Central memory CD8-positive, alpha-beta T cell (primary cell): ENCODE results near the gene WASL.
A peak's percentile ranks its signal among the peaks of the same experiment; 100 is the strongest.

Source experiments
- ATAC-seq: fragments of 150-1000 bp; cut with Tn5 transposase; replicated peaks from 2 replicates; pipeline ENCODE4 v1.10.0; 2022; ENCODE audit warnings: mild to moderate bottlenecking, moderate FRiP score, moderate number of reproducible peaks; ENCODE audit not compliant: poor library complexity, severe bottlenecking; ENCODE audit errors: extremely low read depth
- DNase-seq, 2 donors: peaks; one replicate each; pipeline ENCODE4 v3.0.0; 2021; ENCODE audit warnings: low spot score in 2 of 2
- H3K27ac Mint-ChIP-seq: one replicate; pipeline ENCODE4 v1.8.0; 2022; ENCODE audit warnings: low read depth, mild to moderate bottlenecking, moderate library complexity, mixed read lengths
- H3K27me3 Mint-ChIP-seq: one replicate; pipeline ENCODE4 v1.8.0; 2022; ENCODE audit warnings: mixed read lengths
- H3K36me3 Mint-ChIP-seq: one replicate; pipeline ENCODE4 v1.8.0; 2022; ENCODE audit warnings: mild to moderate bottlenecking, moderate library complexity, mixed read lengths; ENCODE audit not compliant: insufficient read depth
- H3K4me1 Mint-ChIP-seq: one replicate; pipeline ENCODE4 v1.8.0; 2022; ENCODE audit warnings: mixed read lengths
- H3K4me3 Mint-ChIP-seq: one replicate; pipeline ENCODE4 v1.8.0; 2022; ENCODE audit warnings: mild to moderate bottlenecking, moderate library complexity, mixed read lengths
- H3K9me3 Mint-ChIP-seq: one replicate; pipeline ENCODE4 v1.8.0; 2022; ENCODE audit warnings: mixed read lengths

Gene WASL

GRCh38 chr7:123695944-123696677, 52.7 kb downstream of the WASL start:
- DNase-seq (no peak), ATAC-seq (no peak)
- Mint-ChIP-seq H3K27me3 (no peaks in the 10 kb centered on the region), H3K4me3 (no peak overlapping the region), H3K4me1 (no peaks in the 10 kb centered on the region), H3K36me3 (peaks cover 32% of the 10 kb centered on the region), H3K27ac (no peak overlapping the region), H3K9me3 (no peaks in the 10 kb centered on the region)

- H3K36me3 Mint-ChIP-seq: peaks cover 43% of the 10 kb centered on the region
Measured at GRCh38 chr7:123692471-123692877, 56.3 kb downstream of the WASL start.

GRCh38 chr7:123690550-123690949, 58.3 kb downstream of the WASL start:
- H3K36me3 Mint-ChIP-seq: peaks cover 43% of the 10 kb centered on the region
- no peaks in the 10 kb centered on the region for H3K4me1 Mint-ChIP-seq
- no peaks in the 10 kb centered on the region for H3K9me3 Mint-ChIP-seq
- H3K27ac Mint-ChIP-seq: peak overlapping the region; percentile 61
- DNase-seq (no peak), ATAC-seq (no peak)
- no peaks in the 10 kb centered on the region for H3K27me3 Mint-ChIP-seq
- no peak overlapping the region for H3K4me3 Mint-ChIP-seq

More at GRCh38 chr7:123692471-123692877, 56.3 kb downstream of the WASL start:
- no peaks in the 10 kb centered on the region for H3K4me1 Mint-ChIP-seq
- H3K4me3 Mint-ChIP-seq: no peak overlapping the region
- no peaks in the 10 kb centered on the region for H3K9me3 Mint-ChIP-seq
- H3K27ac Mint-ChIP-seq: no peak overlapping the region
- DNase-seq: no peak
- H3K27me3 Mint-ChIP-seq: no peaks in the 10 kb centered on the region
- ATAC-seq: no peak

GRCh38 chr7:123689250-123689649, 59.6 kb downstream of the WASL start:
- Mint-ChIP-seq H3K4me1 (no peaks in the 10 kb centered on the region), H3K27me3 (no peaks in the 10 kb centered on the region), H3K9me3 (no peaks in the 10 kb centered on the region), H3K4me3 (no peak overlapping the region), H3K36me3 (peaks cover 34% of the 10 kb centered on the region), H3K27ac (no peak overlapping the region)
- DNase-seq: no peak
- ATAC-seq: no peak

GRCh38 chr7:123687727-123688126, 61.1 kb downstream of the WASL start:
- H3K4me3 Mint-ChIP-seq: no peak overlapping the region
- no peak overlapping the region for H3K27ac Mint-ChIP-seq
- H3K4me1 Mint-ChIP-seq: no peaks in the 10 kb centered on the region
- ATAC-seq (no peak), DNase-seq (no peak)
- no peaks in the 10 kb centered on the region for H3K27me3 Mint-ChIP-seq
- H3K36me3 Mint-ChIP-seq: peaks cover 34% of the 10 kb centered on the region
- H3K9me3 Mint-ChIP-seq: no peaks in the 10 kb centered on the region

- DNase-seq: no peak
- H3K36me3 Mint-ChIP-seq: peaks cover 28% of the 10 kb centered on the region
Measured at GRCh38 chr7:123687161-123687560, 61.6 kb downstream of the WASL start.

GRCh38 chr7:123682690-123683089, 66.1 kb downstream of the WASL start:
- no peaks in the 10 kb centered on the region for H3K9me3 Mint-ChIP-seq
- H3K27me3 Mint-ChIP-seq: no peaks in the 10 kb centered on the region
- peaks cover 9% of the 10 kb centered on the region for H3K36me3 Mint-ChIP-seq
- no peak overlapping the region for H3K27ac Mint-ChIP-seq
- no peak overlapping the region for H3K4me3 Mint-ChIP-seq
- ATAC-seq (no peak), DNase-seq (peak in 1 of 2 donors; percentile 21)
- H3K4me1 Mint-ChIP-seq: no peaks in the 10 kb centered on the region

More at GRCh38 chr7:123687161-123687560, 61.6 kb downstream of the WASL start:
- no peaks in the 10 kb centered on the region for H3K4me1 Mint-ChIP-seq
- H3K27ac Mint-ChIP-seq: peak overlapping the region; percentile 24
- H3K4me3 Mint-ChIP-seq: no peak overlapping the region
- no peaks in the 10 kb centered on the region for H3K9me3 Mint-ChIP-seq
- H3K27me3 Mint-ChIP-seq: no peaks in the 10 kb centered on the region
- no peak for ATAC-seq

- no peaks in the 10 kb centered on the region for H3K4me1 Mint-ChIP-seq
- H3K27ac Mint-ChIP-seq: no peak overlapping the region
- DNase-seq (no peak), ATAC-seq (no peak)
- no peaks in the 10 kb centered on the region for H3K9me3 Mint-ChIP-seq
- no peak overlapping the region for H3K4me3 Mint-ChIP-seq
- H3K27me3 Mint-ChIP-seq: no peaks in the 10 kb centered on the region
- H3K36me3 Mint-ChIP-seq: peaks cover 6% of the 10 kb centered on the region
Measured at GRCh38 chr7:123681561-123681960, 67.2 kb downstream of the WASL start.

- Mint-ChIP-seq H3K9me3 (no peaks in the 10 kb centered on the region), H3K27ac (no peak overlapping the region), H3K4me3 (no peak overlapping the region), H3K27me3 (no peaks in the 10 kb centered on the region), H3K36me3 (peaks cover 6% of the 10 kb centered on the region), H3K4me1 (no peaks in the 10 kb centered on the region)
- DNase-seq (no peak), ATAC-seq (no peak)
Measured at GRCh38 chr7:123680580-123680979, 68.2 kb downstream of the WASL start.

GRCh38 chr7:123679614-123680013, 69.2 kb downstream of the WASL start:
- Mint-ChIP-seq H3K27ac (no peak overlapping the region), H3K27me3 (no peaks in the 10 kb centered on the region), H3K36me3 (peaks cover 6% of the 10 kb centered on the region), H3K4me3 (no peak overlapping the region), H3K9me3 (no peaks in the 10 kb centered on the region), H3K4me1 (no peaks in the 10 kb centered on the region)
- ATAC-seq (no peak), DNase-seq (no peak)

GRCh38 chr7:123677061-123677715, 71.6 kb downstream of the WASL start:
- Mint-ChIP-seq H3K36me3 (peaks cover 3% of the 10 kb centered on the region), H3K27ac (no peak overlapping the region), H3K4me3 (no peak overlapping the region), H3K4me1 (no peaks in the 10 kb centered on the region), H3K27me3 (no peaks in the 10 kb centered on the region), H3K9me3 (no peaks in the 10 kb centered on the region)
- ATAC-seq (no peak), DNase-seq (no peak)

GRCh38 chr7:123675181-123675473, 73.7 kb downstream of the WASL start:
- Mint-ChIP-seq H3K36me3 (peaks cover 3% of the 10 kb centered on the region), H3K4me1 (no peaks in the 10 kb centered on the region), H3K9me3 (no peaks in the 10 kb centered on the region), H3K4me3 (no peak overlapping the region), H3K27me3 (no peaks in the 10 kb centered on the region), H3K27ac (no peak overlapping the region)
- ATAC-seq (no peak), DNase-seq (no peak)

GRCh38 chr7:123674399-123675180, 74.2 kb downstream of the WASL start:
- DNase-seq: no peak

More at GRCh38 chr7:123674399-123675180, 74.2 kb downstream of the WASL start:
- Mint-ChIP-seq H3K36me3 (peaks cover 3% of the 10 kb centered on the region), H3K4me1 (no peaks in the 10 kb centered on the region), H3K9me3 (no peaks in the 10 kb centered on the region), H3K27ac (no peak overlapping the region), H3K27me3 (no peaks in the 10 kb centered on the region), H3K4me3 (no peak overlapping the region)
- no peak for ATAC-seq
